Mesothelial cell of epicardium (in vitro differentiated cells): ENCODE results near the gene SLCO6A1. TPM values are rescaled to one million over a fixed set of nuclear protein-coding genes. Genes with fewer than 3 reads are reported as not detected.

ENCODE experiments used
- DNase-seq, 2 experiments: peaks; one replicate each; pipeline ENCODE4 v3.0.0; 2021; ENCODE audit warnings: low spot score in 2 of 2; ENCODE audit not compliant: unreplicated experiment in 2 of 2
- H3K27ac Mint-ChIP-seq: 2 replicates; pipeline ENCODE4 v1.8.0; 2021; ENCODE audit warnings: mixed read lengths
- H3K27me3 Mint-ChIP-seq: 2 replicates; pipeline ENCODE4 v1.8.0; 2021; ENCODE audit warnings: low read depth, mixed read lengths
- H3K36me3 Mint-ChIP-seq: 2 replicates; pipeline ENCODE4 v1.8.0; 2021; ENCODE audit warnings: mixed read lengths
- H3K4me1 Mint-ChIP-seq: 2 replicates; pipeline ENCODE4 v1.8.0; 2021; ENCODE audit warnings: mixed read lengths
- H3K4me3 Mint-ChIP-seq: 2 replicates; pipeline ENCODE4 v1.8.0; 2021; ENCODE audit warnings: mild to moderate bottlenecking, moderate library complexity, mixed read lengths
- H3K9me3 Mint-ChIP-seq: 2 replicates; pipeline ENCODE4 v1.8.0; 2021; ENCODE audit warnings: mixed read lengths
- CTCF ChIP-seq: fragments of 200-600 bp; sonication (generic); IDR thresholded peaks from one replicate; pipeline ENCODE4 v1.5.0; 2021; ENCODE audit warnings: antibody characterized with exemption; ENCODE audit not compliant: unreplicated experiment
- total RNA-seq: library from RNA; stranded (reverse); gene quantifications from 3 replicates; pipeline ENCODE4 v1.2.1, GENCODE V29; 2021

SLCO6A1 gene
- total RNA-seq, 1 donor from 2014 or later: 6.2 TPM

- H3K9me3 Mint-ChIP-seq: peaks cover 11% of the 10 kb centered on the region
- TF ChIP-seq CTCF: no peak
- no peak overlapping the region for H3K27ac Mint-ChIP-seq
- H3K4me3 Mint-ChIP-seq: no peak overlapping the region
- H3K4me1 Mint-ChIP-seq: no peaks in the 10 kb centered on the region
- peaks cover 4% of the 10 kb centered on the region for H3K36me3 Mint-ChIP-seq
- H3K27me3 Mint-ChIP-seq: no peaks in the 10 kb centered on the region
- DNase-seq: no peak
Observed at GRCh38 chr5:102414448-102414847, 84.4 kb downstream of the SLCO6A1 start.

- H3K9me3 Mint-ChIP-seq: peaks cover 21% of the 10 kb centered on the region
- no peaks in the 10 kb centered on the region for H3K27me3 Mint-ChIP-seq
- TF ChIP-seq CTCF: no peak
- H3K36me3 Mint-ChIP-seq: no peaks in the 10 kb centered on the region
- H3K27ac Mint-ChIP-seq: no peak overlapping the region
- H3K4me1 Mint-ChIP-seq: peaks cover 3% of the 10 kb centered on the region
- DNase-seq: no peak
- H3K4me3 Mint-ChIP-seq: no peak overlapping the region
Observed at GRCh38 chr5:102388235-102388634, 110.6 kb downstream of the SLCO6A1 start.

GRCh38 chr5:102385365-102385764 lies 113.4 kb downstream of the SLCO6A1 start:
- no peak overlapping the region for H3K4me3 Mint-ChIP-seq
- peaks cover 28% of the 10 kb centered on the region for H3K9me3 Mint-ChIP-seq
- H3K36me3 Mint-ChIP-seq: no peaks in the 10 kb centered on the region
- DNase-seq: no peak
- TF ChIP-seq CTCF: no peak
- H3K4me1 Mint-ChIP-seq: no peaks in the 10 kb centered on the region
- no peaks in the 10 kb centered on the region for H3K27me3 Mint-ChIP-seq
- H3K27ac Mint-ChIP-seq: no peak overlapping the region

GRCh38 chr5:102380174-102380573 lies 118.6 kb downstream of the SLCO6A1 start:
- DNase-seq: no peak
- Mint-ChIP-seq H3K36me3 (no peaks in the 10 kb centered on the region), H3K4me1 (no peaks in the 10 kb centered on the region), H3K27me3 (no peaks in the 10 kb centered on the region), H3K9me3 (peaks cover 23% of the 10 kb centered on the region), H3K4me3 (no peak overlapping the region), H3K27ac (no peak overlapping the region)
- TF ChIP-seq CTCF: no peak

- Mint-ChIP-seq H3K27ac (no peak overlapping the region), H3K4me3 (no peak overlapping the region), H3K36me3 (no peaks in the 10 kb centered on the region), H3K9me3 (peaks cover 4% of the 10 kb centered on the region), H3K4me1 (no peaks in the 10 kb centered on the region), H3K27me3 (no peaks in the 10 kb centered on the region)
- TF ChIP-seq CTCF: no peak
- no peak for DNase-seq
Observed at GRCh38 chr5:102375876-102376275, 122.9 kb downstream of the SLCO6A1 start.

GRCh38 chr5:102375272-102375671 lies 123.5 kb downstream of the SLCO6A1 start:
- H3K4me3 Mint-ChIP-seq: no peak overlapping the region
- no peaks in the 10 kb centered on the region for H3K36me3 Mint-ChIP-seq
- DNase-seq: no peak
- H3K27me3 Mint-ChIP-seq: no peaks in the 10 kb centered on the region
- H3K27ac Mint-ChIP-seq: no peak overlapping the region
- H3K4me1 Mint-ChIP-seq: no peaks in the 10 kb centered on the region
- H3K9me3 Mint-ChIP-seq: peaks cover 4% of the 10 kb centered on the region
- TF ChIP-seq CTCF: no peak
